Lower leg skin (tissue), 4 donors: Measurements from ENCODE around the gene RPH3AL. TPM values are rescaled to one million over a fixed set of nuclear protein-coding genes. Genes with fewer than 3 reads are reported as not detected.

Experiments used
- DNase-seq, 2 donors: peaks; one replicate each; pipeline ENCODE4 v3.0.0-alpha.2; 2019; ENCODE audit warnings: low spot score in 2 of 2
- H3K4me3 ChIP-seq: fragments of 200-600 bp; sonication (generic); 2 replicates; pipeline ENCODE4 v1.5.1; 2017; ENCODE audit warnings: mild to moderate bottlenecking, low read depth; ENCODE audit not compliant: poor library complexity, severe bottlenecking
- POLR2A ChIP-seq, 2 donors: fragments of 450-650 bp; IDR thresholded peaks; one replicate each; pipeline ENCODE4 v1.6.1; 2016 to 2017; ENCODE audit warnings: antibody characterized with exemption in 2 of 2, mild to moderate bottlenecking in 1 of 2, moderate library complexity in 1 of 2
- WGBS, 2 donors: methylation state at CpG; one replicate each; pipeline ENCODE4 v1.1.5; 2018; 5-methylcytosine and 5-hydroxymethylcytosine counted together
- intact Hi-C: fragments of 100-400 bp; cut with DNase I; formaldehyde crosslinking; loops from one replicate; pipeline ENCODE4 v1.15.0; 2023; ENCODE audit warnings: low total_unique reads
- total RNA-seq, 4 donors: library from RNA; depleted of rRNA; stranded (reverse); fragments of >200 nt; gene quantifications; one replicate each; pipeline ENCODE4 v1.1.0, GENCODE V29; 2016
- TF ChIP-seq, protein P1 (sequence below), 3 donors: fragments of 450-650 bp; IDR thresholded peaks; one replicate each; pipeline ENCODE4 v1.5.1; 2016; ENCODE audit warnings: antibody characterized with exemption in 3 of 3, mild to moderate bottlenecking in 3 of 3, moderate library complexity in 2 of 3

RPH3AL gene
- total RNA-seq, 4 donors from 2014 or later, result 8.6 to 22.9 (median 15.9) TPM

DNA sequence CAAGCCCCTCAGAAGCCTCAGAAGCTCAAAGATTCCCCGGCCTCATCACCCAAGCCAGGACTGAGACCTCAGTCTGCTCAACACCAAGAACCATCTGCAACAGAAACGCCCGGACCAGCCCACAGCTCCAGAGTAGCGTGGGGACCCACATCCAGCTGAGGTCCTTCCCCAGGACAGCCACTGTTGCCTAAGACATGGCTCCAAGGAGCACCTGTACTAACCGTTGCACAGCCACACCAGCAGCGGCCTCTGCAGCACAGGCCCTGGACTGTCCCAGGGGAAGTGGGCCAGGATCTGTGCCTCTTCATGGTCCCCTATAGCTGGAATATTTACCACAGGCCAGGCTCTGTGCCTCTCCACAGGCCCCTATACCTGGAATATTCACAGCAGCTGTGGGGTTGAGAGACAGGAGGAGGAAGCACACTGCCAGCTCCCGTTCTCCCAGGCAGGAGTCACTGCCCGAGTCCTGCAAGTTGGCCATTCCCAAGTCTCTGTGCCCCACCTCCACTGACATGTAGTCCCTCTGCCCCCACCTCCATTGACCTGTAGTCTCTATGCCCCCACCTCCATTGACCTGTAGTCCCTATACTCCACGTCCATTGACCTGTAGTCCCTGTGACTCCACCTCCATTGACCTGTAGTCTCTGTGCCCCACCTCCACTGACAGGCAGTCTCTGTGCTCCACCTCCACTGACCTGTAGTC lies 38.5 kb downstream of the RPH3AL start:
- TF ChIP-seq, protein P1, sequence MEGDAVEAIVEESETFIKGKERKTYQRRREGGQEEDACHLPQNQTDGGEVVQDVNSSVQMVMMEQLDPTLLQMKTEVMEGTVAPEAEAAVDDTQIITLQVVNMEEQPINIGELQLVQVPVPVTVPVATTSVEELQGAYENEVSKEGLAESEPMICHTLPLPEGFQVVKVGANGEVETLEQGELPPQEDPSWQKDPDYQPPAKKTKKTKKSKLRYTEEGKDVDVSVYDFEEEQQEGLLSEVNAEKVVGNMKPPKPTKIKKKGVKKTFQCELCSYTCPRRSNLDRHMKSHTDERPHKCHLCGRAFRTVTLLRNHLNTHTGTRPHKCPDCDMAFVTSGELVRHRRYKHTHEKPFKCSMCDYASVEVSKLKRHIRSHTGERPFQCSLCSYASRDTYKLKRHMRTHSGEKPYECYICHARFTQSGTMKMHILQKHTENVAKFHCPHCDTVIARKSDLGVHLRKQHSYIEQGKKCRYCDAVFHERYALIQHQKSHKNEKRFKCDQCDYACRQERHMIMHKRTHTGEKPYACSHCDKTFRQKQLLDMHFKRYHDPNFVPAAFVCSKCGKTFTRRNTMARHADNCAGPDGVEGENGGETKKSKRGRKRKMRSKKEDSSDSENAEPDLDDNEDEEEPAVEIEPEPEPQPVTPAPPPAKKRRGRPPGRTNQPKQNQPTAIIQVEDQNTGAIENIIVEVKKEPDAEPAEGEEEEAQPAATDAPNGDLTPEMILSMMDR (IDR thresholded peaks at IDR 0.05), result no peak
- TF ChIP-seq POLR2A (IDR thresholded peaks at IDR 0.05), result no peak
- H3K4me3 ChIP-seq, result no peak overlapping the region
- WGBS, 2 donors, result 83 to 94% methylated on average over 9 of the region's 9 CpGs
- intact Hi-C loops, result no loop called here
- DNase-seq, result no peak

DNA sequence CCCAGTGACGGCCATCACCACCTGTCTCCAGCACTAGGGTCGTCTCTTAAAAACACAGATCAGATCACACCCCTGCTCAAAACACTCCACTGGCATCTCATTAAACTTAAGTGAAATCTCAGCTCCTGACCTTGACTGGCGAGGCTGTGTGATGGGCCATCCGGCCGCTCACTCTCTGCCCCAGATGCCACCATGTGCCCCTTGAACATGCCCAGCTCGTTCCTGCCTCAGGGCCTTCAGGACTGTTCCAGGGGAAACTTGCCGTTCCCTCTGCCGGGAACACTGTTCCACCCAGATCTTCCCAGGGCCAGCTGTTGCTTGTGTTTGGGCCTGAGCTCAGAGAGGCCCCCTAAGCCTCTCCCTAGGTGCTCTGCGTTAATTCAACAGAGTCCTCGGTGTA lies 39.4 kb downstream of the RPH3AL start:
- intact Hi-C loops, result no loop called here
- H3K4me3 ChIP-seq, result no peak overlapping the region
- DNase-seq, result no peak
- WGBS, 2 donors, result 83 to 88% methylated on average over 10 of the region's 10 CpGs
- TF ChIP-seq POLR2A (IDR thresholded peaks at IDR 0.05), result no peak
- TF ChIP-seq, protein P1 (IDR thresholded peaks at IDR 0.05), result no peak

DNA sequence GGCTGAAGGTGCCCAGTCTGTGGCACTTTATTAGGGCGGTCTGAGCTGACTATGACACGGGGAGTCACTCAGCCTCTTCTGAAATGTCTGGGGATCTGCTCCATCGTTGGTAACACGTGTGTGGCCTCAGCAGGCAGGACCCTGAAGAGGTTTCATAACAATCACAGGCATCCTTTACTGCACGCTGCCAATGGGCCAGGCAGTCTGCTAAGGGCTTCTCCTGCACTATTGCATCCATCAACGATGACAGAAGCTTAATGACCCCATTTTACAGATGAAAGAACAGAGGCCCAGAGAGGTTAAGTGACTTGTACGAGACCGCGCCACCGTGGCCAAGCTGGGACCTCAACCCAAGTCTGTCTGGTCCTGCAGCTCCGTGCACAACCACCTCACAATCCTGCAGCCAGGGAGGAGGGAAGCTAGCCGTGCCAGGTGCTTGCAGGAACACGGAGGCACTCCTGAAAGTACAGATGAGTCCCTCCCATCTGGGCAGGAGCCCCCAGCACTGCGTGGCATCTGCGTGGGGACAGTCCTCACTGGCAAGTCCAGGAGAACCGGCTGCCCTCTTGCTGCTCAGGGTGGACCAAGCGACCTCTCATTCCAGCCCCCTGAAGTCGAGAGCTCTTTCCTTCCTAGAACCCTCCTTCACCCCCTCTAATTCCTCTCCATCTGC lies 40.0 kb downstream of the RPH3AL start:
- 82% methylated on average over 18 of the region's 18 CpGs for WGBS, 2 donors
- TF ChIP-seq, protein P1 (IDR thresholded peaks at IDR 0.05), result no peak
- no peak for TF ChIP-seq POLR2A (IDR thresholded peaks at IDR 0.05)
- intact Hi-C loops, result no loop called here
- no peak overlapping the region for H3K4me3 ChIP-seq
- DNase-seq, result no peak

DNA sequence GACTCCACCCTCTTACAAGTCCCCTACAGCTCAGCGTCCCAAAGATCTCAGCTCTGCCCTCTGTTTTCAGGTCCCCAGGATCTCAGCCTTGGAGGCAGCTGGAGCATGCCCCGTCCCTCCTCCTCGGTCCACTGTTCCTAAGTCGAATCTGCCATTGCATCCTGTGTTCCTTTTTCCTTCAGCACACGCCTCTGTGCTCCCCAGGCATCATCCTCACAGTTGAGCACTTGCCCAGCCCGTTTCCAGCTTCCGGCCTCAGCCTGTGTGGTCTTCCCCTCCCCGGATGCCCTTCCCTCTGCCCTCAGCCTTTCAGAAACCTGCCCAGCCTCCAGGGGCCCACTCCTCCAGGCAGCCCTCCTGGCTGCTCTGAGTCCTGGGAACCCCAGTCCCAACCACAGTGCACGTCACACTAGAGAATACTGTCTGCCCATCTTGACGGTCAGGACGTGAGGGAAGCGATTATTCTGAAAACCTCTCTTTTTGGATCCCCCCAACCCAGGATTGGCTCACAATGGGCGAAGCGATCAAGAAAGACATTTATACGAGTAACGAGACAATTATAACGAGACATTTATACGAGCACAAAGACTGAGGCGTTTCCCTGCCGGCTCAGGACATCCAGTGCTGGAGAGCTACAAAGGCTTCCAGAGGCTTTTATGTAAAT lies 41.4 kb downstream of the RPH3AL start:
- WGBS, 2 donors, result 77 to 78% methylated on average over 20 of the region's 20 CpGs
- intact Hi-C loops, result no loop called here
- DNase-seq, result no peak
- no peak overlapping the region for H3K4me3 ChIP-seq
- TF ChIP-seq, protein P1 (IDR thresholded peaks at IDR 0.05), result no peak
- TF ChIP-seq POLR2A (IDR thresholded peaks at IDR 0.05), result no peak

DNA sequence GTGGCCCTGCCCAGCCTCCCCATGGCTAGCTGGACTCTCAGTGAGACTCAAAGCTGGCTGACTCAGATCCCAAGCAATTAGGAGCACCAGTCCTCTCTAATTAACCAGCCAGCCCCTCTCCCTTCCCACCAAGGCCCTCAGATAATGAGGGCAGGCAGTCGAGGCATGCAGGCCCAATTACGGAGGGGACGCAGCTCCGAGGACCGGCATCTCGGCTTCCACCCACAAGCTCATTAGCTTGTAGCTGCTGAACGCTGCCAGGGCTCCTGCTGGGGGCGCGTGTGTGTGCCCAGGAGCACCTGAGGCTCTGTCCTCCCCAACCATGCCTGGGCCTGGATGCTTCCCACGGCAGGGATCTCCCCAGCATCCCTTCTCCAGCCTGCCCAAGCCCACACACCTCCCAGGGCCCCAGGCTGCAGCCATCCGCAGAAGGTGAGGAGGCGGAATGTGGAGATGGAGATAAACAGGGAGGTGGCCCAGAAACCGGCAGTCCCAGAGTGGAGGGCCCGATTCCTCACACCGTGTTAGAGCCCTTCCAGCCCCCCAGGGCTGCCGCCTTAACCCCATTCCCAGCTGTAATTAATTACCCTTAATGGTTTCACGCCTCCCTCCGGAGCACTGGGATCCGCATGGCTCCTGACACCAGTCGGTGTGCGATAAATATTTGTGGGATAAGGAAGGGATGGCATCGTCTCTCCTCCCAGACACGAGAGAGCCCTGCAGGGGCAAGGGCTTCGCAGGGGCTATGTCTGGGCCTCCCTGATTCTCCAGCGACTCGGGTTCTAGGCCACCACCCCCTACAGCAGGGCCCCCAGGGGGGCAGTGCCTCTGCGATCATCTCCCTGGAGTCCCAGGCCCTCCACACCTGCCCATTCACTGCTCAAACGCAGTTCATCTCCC lies 42.2 kb downstream of the RPH3AL start:
- no peak for TF ChIP-seq POLR2A (IDR thresholded peaks at IDR 0.05)
- TF ChIP-seq, protein P1 (IDR thresholded peaks at IDR 0.05), result no peak
- WGBS, 2 donors, result 69 to 76% methylated on average over 28 of the region's 28 CpGs
- no peak overlapping the region for H3K4me3 ChIP-seq
- DNase-seq, result no peak
- intact Hi-C loops, result no loop called here
